HG02678 (cell line): ENCODE results near the gene IL18.
"Not testable (repeated sequence)": the region's sequence is repeated elsewhere in the genome, so short reads cannot be mapped to it uniquely, and the experiment has no call there.

Experiments
- ATAC-seq: cut with Tn5 transposase; IDR thresholded peaks from one replicate; pipeline ENCODE4 v1.9.1; 2021; ENCODE audit warnings: mild to moderate bottlenecking, moderate library complexity; ENCODE audit not compliant: unreplicated experiment

Gene IL18

DNA sequence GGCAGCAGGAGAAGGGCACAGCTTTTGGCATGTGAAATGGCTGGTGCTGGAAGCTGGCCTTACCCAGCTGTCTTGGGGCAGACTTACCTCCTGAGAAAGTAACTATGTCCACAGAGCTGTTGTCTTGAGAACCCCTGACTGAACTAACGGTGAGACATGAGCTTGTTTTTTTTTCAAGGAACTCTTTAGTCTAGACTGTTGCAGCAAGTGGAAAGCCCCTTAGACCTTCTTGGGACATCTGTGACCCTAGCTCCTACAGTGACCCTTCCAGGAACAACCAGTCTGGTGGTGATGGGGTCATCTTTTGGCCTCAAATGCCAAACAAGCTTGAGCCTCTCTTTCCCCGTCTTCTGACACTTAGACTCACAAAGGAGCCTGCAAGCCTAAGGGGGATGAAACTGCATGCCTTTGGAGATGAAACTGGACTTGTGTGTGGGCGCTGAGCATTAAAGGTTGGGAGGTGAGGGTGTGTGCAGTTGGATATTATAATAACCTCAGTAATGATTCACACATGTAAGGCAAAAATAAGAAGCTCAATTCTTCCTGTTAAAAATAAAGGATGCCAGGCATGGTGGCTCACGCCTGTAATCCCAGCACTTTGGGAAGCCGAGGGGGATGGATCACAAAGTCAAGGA is 41.8 kb downstream of the IL18 start:
- no peak for ATAC-seq

DNA sequence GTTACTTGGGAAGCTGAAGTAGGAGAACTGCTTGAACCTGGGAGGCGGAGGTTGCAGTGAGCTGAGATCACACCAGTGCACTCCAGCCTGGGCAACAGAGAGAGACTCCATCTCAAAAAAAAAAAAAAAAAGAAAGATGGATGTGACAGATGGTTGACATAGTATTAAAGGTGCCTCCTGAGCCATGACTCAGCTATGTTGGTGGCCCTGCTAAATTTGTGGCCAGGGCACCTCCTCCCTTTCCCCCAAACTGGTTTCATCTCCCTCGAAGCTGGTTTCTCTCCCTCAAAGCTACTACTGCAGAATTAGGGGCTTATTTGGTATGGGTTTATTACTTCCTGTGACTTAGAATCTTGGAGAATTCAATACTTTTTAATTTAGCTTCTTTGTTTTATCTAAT is 45.7 kb downstream of the IL18 start:
- no peak for ATAC-seq

DNA sequence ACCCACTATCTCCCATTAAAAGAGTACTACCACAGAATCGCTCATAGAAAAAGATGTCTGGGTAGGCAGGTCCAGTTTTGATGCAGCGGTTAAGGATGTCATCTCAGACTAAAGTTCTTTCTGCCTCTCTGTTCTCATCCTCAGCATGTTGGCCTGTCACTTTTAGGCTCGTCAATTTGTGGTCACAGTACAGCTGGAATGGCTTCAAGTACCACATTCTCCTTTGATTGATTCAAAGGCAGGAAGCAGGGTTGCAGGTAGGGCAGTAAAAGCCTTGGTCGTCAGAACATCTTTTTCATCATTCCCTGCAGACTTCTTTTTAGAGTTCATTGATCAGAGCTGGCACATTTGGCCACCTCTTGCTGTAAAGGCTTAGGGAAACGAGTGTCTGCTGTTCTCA is 48.5 kb downstream of the IL18 start:
- no peak for ATAC-seq

DNA sequence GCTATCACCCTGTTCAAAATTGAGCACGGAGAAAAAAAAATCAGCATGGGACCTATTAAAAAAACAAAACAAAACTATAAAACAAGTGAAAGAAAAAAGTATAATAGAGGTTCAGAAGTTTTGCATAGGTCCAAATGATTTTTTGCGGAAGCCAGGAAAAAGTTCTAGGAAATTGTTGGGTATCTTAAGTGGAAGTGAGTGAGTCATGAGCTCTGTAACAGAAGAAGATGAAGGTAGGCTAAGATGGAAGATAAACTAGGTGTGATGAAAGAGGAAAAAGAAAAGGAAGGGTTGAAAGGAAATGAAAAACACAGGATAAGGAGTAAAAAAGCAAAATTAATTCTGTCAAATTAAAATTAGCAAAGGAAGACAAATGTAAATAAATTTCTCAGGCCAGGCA is 49.4 kb downstream of the IL18 start:
- ATAC-seq = no peak

DNA sequence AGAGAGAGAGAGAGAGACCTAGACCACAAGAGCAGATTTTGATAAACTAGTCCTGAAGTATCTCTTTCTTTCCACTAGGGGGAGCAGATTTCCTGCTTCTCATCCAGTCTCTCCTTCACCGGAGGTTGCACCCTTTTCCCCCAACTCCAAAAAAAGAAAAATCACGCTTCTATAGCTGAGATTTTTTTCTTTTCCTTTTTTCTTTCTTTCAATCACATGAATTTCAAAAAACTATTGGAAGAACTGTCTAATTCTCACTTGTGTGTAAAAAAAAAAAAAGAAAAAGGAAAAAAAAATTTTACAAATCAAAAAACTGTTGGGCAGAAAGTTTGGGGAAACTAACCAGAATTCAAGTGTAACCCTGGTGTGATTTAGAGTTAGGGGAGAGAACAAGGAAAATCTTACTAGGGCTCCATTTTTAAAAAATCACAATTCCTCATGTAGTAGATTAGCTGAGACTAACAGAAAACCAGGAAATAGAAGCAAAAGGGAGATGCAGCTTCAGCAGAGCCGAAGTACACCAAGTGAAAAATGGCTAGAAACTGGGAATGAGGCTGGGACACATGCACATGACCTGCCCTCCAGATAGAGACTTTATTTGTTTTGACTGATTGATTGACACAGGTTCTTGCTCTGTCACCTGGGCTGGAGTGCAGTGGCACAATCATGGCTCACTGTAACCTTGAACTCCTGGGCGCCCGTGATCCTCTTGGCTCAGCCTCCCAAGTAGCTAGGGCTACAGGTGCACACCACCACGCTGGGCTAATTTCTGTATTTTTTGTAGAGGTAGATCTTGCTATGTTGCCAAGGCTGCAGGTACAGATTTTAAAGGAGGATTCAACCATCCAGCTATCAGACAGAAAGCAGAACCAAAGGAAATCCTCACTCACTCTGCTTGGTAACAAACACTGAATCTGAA is 50.1 kb downstream of the IL18 start:
- ATAC-seq = no peak

DNA sequence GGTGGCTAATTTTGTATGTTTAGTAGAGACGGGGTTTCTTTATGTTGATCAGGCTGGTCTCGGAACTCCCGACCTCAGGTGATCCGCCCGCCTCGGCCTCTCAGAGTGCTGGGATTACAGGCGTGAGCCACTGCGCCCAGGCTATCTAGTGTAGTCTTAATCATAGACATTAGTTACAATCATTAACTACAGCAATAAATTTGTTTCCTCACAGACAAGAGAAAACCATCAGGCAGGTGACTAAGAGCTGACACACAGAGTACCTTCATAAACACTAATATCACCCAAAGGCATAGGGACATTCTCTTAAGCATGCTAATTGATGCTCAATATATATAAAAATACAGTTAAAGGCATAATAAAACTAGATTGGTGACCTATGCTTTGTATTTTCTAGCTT is 57.8 kb downstream of the IL18 start:
- ATAC-seq = no peak

DNA sequence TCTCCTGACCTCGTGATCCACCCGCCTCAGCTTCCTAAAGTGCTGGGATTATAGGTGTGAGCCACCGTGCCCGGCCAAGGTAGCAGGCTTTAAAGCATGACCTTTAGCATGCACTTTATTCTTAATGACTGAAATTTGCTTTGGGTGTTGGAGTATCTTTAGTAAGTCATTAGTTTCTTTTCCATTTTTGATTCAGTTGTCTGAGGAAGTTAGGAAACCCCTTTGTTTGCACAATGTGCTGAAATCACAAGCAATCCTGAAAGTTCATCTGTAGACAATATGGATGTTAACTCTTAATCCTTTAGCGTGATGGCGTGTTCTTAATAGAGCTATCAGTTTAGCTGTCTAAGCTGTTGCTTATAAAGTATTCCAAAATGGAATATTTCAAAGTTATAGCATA is 60.4 kb downstream of the IL18 start:
- ATAC-seq = no peak

DNA sequence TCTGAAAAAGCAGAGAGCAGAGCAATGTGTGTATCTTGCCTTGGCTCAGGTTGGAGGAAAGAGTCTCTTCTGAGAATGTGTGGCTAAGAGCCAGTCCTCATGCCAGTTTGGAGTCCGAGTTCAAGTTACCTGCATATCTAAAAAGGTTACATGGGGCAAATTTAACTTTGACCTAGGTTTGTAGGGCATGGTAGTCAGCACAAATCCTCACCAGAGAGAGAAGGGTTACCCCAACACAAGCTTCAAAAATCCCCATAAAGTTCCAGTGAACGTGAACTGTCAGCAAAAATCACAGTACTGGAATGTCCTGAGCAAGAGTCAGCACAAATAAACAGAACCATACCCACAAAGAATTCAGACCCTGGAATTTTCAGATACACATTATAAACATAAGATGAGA is 63.4 kb downstream of the IL18 start:
- ATAC-seq = no peak

DNA sequence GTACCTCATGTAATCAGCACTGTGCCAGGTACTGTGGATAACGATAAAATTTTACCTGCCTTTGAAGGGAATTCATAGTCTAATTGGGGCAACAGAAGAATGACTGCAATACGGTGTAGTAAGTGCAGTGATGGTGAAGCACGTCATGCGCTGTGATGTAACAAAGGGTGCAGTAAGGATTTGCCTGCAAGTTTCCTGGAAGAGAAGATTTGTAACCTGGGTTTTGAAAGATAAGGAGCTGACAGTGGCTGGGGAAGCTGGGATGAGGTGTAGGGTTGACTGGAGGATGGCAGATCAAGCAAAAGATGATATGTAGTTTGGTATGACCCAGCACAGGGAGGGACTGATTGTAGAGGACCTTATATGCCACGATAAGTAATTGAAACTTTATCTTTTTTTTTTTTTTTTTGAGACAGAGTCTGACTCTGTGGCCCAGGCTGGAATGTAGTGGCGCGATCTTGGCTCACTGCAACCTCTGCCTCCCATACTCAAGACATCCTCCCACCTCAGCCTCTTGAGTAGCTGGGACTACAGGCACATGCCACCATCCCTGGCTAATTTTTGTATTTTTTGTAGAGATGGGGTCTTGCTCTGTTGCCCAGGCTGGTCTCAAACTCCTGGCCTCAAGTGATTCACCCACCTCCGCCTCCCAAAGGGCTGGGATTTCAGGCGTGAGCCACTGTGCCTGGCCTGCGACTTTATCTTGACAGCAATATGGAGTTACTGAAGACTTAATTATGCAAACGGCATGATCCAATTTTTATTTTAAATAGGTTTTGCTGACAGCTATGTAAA is 66.0 kb downstream of the IL18 start:
- no peak for ATAC-seq

DNA sequence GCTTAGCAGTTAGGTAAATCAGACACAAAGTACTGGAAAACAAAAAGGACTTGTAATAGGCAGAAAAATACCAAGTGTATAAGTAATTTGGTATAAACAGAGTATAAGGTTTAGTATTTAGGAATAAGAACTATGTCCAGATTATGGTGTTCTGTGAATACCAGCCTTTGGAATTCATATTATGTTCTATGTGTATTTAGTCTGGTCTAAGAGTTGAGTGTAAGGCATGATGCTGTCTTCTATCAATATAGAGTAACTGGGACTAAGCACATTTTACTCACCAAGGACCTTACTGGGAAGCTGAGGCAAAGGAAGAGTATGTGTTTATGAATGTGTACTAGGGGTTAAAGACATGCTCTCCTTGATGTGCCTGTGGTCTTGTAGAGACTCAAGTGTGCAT is 67.7 kb downstream of the IL18 start:
- ATAC-seq = no peak

DNA sequence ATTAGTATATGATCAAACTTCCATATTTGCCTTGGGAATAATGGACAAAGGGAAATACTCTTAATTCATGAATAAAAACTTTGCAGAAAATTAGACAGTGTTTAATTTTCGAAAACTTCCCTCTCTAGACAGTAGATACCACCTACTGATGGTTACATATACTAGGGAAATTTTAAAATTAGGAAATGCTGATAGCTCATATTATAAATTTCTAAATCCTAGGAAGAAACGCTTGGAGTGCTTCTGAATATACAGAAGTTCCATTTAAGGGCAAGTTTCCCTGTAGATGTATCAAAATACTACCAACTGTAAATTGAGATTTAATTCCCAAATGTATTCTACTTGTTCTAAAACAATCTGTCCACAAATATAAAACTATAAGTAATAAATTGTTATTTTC is 68.6 kb downstream of the IL18 start:
- ATAC-seq = not testable (repeated sequence)
